ENCODE measurements around the gene WDFY3.

DNA sequence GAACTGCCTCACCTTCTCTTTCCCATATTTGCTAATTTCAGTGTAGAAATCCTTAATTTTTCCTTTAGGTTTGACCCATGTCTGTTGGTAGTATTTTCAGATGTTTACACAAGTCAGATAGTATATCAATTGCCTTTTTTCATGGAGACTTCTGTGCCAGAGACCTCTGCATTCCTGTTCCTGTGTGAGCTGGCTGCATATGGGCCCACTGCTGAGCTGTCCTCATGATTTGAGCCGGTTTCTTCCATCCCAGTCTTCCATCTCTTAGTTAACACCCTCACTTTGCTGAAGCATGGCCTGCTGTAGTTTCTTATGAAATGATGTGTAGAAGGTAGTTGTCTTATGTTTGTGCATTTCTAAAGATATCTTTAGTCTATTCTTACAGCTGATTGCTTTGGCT, 343.5 kb downstream of the WDFY3 start:
- no peak for TF ChIP-seq RARB (CRISPR knock-in tag; IDR thresholded peaks at IDR 0.05)
- TF ChIP-seq OSR1 (CRISPR knock-in tag; IDR thresholded peaks at IDR 0.05): no peak
- TF ChIP-seq TOX (CRISPR knock-in tag; IDR thresholded peaks at IDR 0.05; ENCODE audit: borderline replicate concordance): no peak
- TF ChIP-seq, protein P1, sequence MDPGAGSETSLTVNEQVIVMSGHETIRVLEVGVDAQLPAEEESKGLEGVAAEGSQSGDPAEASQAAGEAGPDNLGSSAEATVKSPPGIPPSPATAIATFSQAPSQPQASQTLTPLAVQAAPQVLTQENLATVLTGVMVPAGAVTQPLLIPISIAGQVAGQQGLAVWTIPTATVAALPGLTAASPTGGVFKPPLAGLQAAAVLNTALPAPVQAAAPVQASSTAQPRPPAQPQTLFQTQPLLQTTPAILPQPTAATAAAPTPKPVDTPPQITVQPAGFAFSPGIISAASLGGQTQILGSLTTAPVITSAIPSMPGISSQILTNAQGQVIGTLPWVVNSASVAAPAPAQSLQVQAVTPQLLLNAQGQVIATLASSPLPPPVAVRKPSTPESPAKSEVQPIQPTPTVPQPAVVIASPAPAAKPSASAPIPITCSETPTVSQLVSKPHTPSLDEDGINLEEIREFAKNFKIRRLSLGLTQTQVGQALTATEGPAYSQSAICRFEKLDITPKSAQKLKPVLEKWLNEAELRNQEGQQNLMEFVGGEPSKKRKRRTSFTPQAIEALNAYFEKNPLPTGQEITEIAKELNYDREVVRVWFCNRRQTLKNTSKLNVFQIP (CRISPR knock-in tag; IDR thresholded peaks at IDR 0.05; ENCODE audit: borderline replicate concordance, low read depth): no peak
- TF ChIP-seq, protein P2, sequence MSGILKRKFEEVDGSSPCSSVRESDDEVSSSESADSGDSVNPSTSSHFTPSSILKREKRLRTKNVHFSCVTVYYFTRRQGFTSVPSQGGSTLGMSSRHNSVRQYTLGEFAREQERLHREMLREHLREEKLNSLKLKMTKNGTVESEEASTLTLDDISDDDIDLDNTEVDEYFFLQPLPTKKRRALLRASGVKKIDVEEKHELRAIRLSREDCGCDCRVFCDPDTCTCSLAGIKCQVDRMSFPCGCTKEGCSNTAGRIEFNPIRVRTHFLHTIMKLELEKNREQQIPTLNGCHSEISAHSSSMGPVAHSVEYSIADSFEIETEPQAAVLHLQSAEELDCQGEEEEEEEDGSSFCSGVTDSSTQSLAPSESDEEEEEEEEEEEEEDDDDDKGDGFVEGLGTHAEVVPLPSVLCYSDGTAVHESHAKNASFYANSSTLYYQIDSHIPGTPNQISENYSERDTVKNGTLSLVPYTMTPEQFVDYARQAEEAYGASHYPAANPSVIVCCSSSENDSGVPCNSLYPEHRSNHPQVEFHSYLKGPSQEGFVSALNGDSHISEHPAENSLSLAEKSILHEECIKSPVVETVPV (CRISPR knock-in tag; IDR thresholded peaks at IDR 0.05): no peak

Measured in SK-N-SH treated with all-trans-retinoic acid at 6 μM for 48 hours (cell line).